WI38 (cell line): ENCODE results near the gene FSIP2.
A peak's percentile ranks its signal among the peaks of the same experiment; 100 is the strongest.

ENCODE experiments used
- H3K4me3 ChIP-seq: 2 replicates; pipeline ENCODE4 v1.5.1; 2011; ENCODE audit warnings: low read depth, mild to moderate bottlenecking, control low read depth, low read length
- CTCF ChIP-seq: IDR thresholded peaks from 2 replicates; pipeline ENCODE4 v1.5.1; 2012; ENCODE audit warnings: low read depth, mild to moderate bottlenecking, control low read depth, low read length

The FSIP2 gene

GRCh38 chr2:185738679-185739472 is at the start of gene FSIP2:
Gene FSIP2, plus strand, starts transcription at chr2:185738804. Its CDS starts 91 bp downstream, at chr2:185738895.
- H3K4me3 ChIP-seq: peak within 1 kb of the TSS; percentile 24; the same call in 1 of the 2 replicates
- TF ChIP-seq CTCF: peak; percentile 41; the same call in 1 of the 2 replicates

GRCh38 chr2:185689906-185690539 is 48.6 kb upstream of the FSIP2 start:
- TF ChIP-seq CTCF: no peak
- H3K4me3 ChIP-seq: no peak overlapping the region

- H3K4me3 ChIP-seq: no peak overlapping the region
- no peak for TF ChIP-seq CTCF
Observed at GRCh38 chr2:185695711-185696235, 42.8 kb upstream of the FSIP2 start.

GRCh38 chr2:185700883-185701282 is 37.7 kb upstream of the FSIP2 start:
- H3K4me3 ChIP-seq: no peak overlapping the region
- no peak for TF ChIP-seq CTCF

- H3K4me3 ChIP-seq: no peak overlapping the region
- no peak for TF ChIP-seq CTCF
Observed at GRCh38 chr2:185734658-185735057, 3.9 kb upstream of the FSIP2 start.

GRCh38 chr2:185736210-185736609 is 2.4 kb upstream of the FSIP2 start:
- H3K4me3 ChIP-seq: no peak overlapping the region
- TF ChIP-seq CTCF: no peak
